GM10266 (cell line): Measurements from ENCODE around the gene RALY.

Experiments
- DNase-seq: peaks from one replicate; pipeline ENCODE4 v3.0.0; 2012; ENCODE audit errors: extremely low spot score
- TF ChIP-seq, protein P1 (sequence below): IDR thresholded peaks from 2 replicates; pipeline ENCODE4 v1.5.1; 2012; ENCODE audit warnings: mild to moderate bottlenecking, low read depth; ENCODE audit not compliant: control insufficient read depth, insufficient read depth; ENCODE audit errors: missing control alignments

RALY gene

DNA sequence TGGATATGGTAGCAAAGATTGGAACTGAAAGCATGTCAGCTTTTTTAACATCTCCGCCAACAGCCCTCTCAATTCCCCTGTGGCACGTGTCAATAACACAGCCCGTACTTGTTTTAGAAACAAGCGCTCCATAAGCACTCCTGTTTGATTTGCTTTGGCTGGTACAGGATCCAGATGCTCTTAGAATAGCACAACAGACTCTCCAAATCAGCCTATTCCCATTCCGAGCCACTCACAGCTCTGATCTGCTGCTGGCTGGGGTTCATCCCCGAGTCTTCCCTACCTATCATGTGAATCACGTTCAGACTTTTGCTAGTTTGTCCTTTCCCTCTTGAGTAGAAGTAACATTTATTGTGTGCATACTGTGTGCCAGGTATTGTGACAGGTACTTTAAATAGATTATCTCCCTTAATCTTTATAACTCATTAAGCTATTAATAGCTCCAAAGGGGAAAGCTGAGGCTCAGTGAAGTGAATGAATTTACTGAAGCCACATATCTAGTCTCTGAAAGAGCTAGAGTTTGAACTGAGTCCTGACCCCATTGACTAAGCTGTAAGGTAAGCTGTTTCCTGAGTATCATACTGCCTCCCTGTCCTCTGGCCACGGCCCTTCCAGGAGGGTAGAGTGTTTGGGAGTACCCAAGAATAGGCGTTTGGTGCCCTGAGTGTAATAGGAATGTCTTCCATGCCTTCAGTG is 46.7 kb downstream of the RALY start:
- TF ChIP-seq, protein P1, sequence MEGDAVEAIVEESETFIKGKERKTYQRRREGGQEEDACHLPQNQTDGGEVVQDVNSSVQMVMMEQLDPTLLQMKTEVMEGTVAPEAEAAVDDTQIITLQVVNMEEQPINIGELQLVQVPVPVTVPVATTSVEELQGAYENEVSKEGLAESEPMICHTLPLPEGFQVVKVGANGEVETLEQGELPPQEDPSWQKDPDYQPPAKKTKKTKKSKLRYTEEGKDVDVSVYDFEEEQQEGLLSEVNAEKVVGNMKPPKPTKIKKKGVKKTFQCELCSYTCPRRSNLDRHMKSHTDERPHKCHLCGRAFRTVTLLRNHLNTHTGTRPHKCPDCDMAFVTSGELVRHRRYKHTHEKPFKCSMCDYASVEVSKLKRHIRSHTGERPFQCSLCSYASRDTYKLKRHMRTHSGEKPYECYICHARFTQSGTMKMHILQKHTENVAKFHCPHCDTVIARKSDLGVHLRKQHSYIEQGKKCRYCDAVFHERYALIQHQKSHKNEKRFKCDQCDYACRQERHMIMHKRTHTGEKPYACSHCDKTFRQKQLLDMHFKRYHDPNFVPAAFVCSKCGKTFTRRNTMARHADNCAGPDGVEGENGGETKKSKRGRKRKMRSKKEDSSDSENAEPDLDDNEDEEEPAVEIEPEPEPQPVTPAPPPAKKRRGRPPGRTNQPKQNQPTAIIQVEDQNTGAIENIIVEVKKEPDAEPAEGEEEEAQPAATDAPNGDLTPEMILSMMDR = no peak

DNA sequence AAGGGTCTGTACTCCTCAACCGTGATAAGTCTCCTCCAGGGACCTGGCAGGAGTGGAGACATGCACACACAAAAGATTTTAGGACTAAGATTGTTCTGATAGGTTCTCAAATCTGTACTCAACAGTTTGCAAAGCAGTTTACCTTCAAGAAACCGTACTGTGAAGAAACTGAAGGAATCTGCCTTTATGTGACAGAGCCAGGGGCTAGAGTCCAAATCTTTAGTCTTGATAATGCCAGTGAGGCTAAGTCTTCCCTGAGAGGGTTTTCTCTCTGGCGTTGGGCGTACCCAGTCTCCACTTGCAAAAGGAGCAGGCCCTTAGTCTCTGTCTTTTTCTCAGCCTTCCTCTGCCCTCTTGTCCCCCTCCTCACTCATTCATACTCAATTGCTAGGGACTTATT is 47.5 kb downstream of the RALY start:
- no peak for DNase-seq
- TF ChIP-seq, protein P1 = no peak

More for the DNA sequence above, 46.7 kb downstream of the RALY start:
- DNase-seq = no peak

DNA sequence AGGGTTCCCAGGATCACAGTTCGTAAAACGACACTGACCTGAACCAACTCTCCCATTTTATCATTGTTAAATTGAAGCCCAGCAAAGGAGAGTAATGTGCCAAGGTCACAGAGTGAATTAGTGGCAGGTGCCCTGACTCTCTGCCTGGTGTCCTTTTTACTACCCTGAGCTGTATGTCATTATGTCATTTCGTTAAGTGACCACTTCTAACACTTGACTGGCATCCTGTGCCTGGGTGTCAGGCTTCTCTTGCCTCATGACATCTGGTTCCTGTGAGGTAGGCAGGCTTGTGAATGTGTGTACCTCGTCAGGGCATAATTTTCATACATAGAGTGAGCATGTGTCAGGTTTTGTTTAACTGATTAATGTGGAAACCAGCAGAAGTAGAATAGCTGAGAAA is 48.6 kb downstream of the RALY start:
- no peak for DNase-seq
- TF ChIP-seq, protein P1 = no peak

DNA sequence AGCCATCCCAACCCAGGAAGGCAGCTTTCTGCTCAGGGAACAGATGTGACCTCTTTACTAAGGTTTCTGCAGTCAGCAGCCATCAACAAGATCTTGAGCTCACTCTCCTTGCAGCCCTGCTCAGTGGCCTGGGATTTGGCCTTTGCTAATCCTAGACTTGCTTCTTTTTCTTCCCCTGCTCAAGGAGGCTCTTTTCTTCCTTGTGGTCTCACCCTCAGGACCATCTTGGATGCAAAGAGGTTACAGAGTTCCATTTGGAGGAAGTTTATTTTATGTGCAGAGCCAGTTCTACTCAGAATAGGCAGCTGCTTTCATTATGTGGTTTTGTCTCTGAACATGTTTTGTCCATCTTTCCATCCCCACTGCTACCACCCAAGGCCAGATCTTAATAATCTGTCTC is 49.3 kb downstream of the RALY start:
- TF ChIP-seq, protein P1 = no peak
- DNase-seq = no peak

DNA sequence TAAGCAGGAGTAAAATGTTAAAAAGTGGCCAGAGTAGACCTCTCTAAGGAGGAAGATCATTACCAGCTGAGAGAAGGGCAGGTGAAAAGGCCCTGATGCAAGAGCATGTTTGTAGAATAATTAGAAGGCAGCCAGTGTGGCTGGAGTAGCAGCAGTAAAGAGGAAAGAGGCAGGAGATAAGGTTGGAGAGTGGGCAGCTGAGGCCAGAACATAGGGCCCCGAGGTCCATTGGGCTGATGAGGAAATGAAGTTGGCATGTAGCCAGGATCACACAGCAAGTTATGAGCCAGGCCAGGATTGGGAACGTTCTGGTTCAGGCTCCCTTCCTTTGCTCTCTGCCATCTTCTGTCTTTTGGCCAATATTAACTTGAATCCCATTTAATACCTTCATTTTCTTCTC is 51.6 kb downstream of the RALY start:
- no peak for DNase-seq

DNA sequence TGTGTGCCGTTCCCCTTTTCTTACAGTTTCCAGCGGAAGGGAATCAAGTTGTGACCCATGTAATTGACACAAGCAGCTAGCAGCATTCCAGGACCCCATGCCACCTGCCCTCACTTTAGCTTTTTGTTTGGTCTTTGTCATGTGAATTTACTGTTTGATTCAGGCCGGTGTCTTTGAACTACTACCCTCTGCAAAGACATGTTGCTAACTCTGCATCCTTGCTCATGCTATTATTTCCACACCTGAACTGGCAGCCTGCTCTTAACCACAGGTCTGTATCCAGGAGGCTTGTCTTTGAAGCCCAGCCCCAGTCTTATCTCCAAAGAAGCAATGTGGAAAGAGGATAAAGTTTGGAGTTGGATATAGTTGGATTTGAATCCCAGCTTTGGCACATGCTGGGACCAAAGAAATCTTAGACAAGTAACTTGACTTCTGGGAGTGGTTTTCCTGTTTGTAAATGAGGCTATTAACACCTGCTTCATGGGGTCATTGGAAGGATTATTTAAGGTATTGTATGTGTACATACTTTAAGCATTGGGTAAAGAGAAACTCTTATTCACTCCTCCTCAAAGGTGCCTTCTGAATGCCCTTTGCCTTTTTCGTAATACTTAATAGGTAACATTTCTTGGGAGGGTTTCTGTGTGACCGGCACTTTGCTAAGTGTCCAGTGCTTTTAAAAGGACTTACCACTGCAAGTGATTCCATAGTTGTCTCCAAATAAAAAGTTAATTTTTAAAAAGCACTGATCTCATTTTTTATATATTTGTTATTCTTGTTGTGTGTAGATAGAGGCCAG is 52.4 kb downstream of the RALY start:
- no peak for DNase-seq
- TF ChIP-seq, protein P1 = no peak

More for the DNA sequence above, 51.6 kb downstream of the RALY start:
- TF ChIP-seq, protein P1 = no peak
